Mucosa of descending colon (tissue), 3 donors: ENCODE data around the gene DLG2. TPM values are rescaled to one million over a fixed set of nuclear protein-coding genes. Genes with fewer than 3 reads are reported as not detected.
A peak's percentile ranks its signal among the peaks of the same experiment; 100 is the strongest.

ENCODE experiments used
- ATAC-seq: fragments of 200-7000 bp; cut with Tn5 transposase; one replicate; pipeline ENCODE4 v1.9.1; 2020; ENCODE audit warnings: mild to moderate bottlenecking, moderate library complexity
- DNase-seq, 3 donors: peaks; one replicate each; pipeline ENCODE4 v3.0.0-alpha.2; 2020
- H3K36me3 ChIP-seq: fragments of 200-600 bp; one replicate; pipeline ENCODE4 v1.8.0; 2021; ENCODE audit warnings: low read depth, mild to moderate bottlenecking
- H3K4me1 ChIP-seq: fragments of 200-600 bp; one replicate; pipeline ENCODE4 v1.8.0; 2021; ENCODE audit warnings: low read depth, mild to moderate bottlenecking
- H3K4me3 ChIP-seq: fragments of 200-600 bp; one replicate; pipeline ENCODE4 v1.8.0; 2021; ENCODE audit warnings: mild to moderate bottlenecking
- H3K9me3 ChIP-seq: fragments of 200-600 bp; one replicate; pipeline ENCODE4 v1.8.0; 2021; ENCODE audit warnings: mild to moderate bottlenecking
- intact Hi-C, 2 donors: fragments of 100-400 bp; cut with DNase I in 1 of 2; cut with micrococcal nuclease in 1 of 2; formaldehyde crosslinking; loops; one replicate each; pipeline versions ENCODE4 v1.11.0 to v1.11.1; 2022; cut with DNase I, micrococcal nuclease
- total RNA-seq, 3 donors: library from RNA; stranded (reverse); fragmentation: NEBNext Ultra II Directional in 2 of 3; extraction: Animal tissue kit (Norgen Biotek cat#: 25700) in 2 of 3; gene quantifications; one replicate each; pipeline versions ENCODE4 v1.2.1 to v1.2.4, GENCODE V29; 2021 to 2023
- TF ChIP-seq, protein P1 (sequence below): fragments of 200-600 bp; IDR thresholded peaks from one replicate; pipeline ENCODE4 v1.8.0; 2022; ENCODE audit warnings: antibody characterized with exemption, mild to moderate bottlenecking
- donor health status: DM: no; HTN: no; CAD: no; lungs with moderate emphysema.
- donor health status: DM: no; HTN: no; CAD: no.
- donor health status: DM: no; HTN: yes; CAD: no.

Gene DLG2
- total RNA-seq, 3 donors from 2014 or later = 2.1 to 11.1 (median 2.4) TPM

DNA sequence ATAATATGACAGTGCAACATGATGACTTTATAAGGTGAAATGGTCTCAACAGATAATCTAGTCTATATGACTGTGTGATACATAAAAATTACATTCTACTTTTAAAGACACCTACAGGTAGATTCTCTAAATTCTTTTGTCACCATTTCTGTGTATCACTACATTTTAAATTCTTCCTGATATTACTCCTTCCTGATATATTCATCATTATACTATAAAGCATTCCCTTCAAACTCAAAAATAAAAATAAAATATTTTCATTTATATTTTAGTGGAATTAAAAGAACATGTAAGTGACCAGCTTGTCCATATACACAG lies 1062.3 kb downstream of the DLG2 start:
- no peaks in the 10 kb centered on the region for H3K9me3 ChIP-seq
- no peak overlapping the region for H3K4me3 ChIP-seq
- TF ChIP-seq, protein P1, sequence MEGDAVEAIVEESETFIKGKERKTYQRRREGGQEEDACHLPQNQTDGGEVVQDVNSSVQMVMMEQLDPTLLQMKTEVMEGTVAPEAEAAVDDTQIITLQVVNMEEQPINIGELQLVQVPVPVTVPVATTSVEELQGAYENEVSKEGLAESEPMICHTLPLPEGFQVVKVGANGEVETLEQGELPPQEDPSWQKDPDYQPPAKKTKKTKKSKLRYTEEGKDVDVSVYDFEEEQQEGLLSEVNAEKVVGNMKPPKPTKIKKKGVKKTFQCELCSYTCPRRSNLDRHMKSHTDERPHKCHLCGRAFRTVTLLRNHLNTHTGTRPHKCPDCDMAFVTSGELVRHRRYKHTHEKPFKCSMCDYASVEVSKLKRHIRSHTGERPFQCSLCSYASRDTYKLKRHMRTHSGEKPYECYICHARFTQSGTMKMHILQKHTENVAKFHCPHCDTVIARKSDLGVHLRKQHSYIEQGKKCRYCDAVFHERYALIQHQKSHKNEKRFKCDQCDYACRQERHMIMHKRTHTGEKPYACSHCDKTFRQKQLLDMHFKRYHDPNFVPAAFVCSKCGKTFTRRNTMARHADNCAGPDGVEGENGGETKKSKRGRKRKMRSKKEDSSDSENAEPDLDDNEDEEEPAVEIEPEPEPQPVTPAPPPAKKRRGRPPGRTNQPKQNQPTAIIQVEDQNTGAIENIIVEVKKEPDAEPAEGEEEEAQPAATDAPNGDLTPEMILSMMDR = no peak
- no peaks in the 10 kb centered on the region for H3K36me3 ChIP-seq
- H3K4me1 ChIP-seq = no peaks in the 10 kb centered on the region
- intact Hi-C loops = no loop called here
- no peak for ATAC-seq
- DNase-seq = no peak

DNA sequence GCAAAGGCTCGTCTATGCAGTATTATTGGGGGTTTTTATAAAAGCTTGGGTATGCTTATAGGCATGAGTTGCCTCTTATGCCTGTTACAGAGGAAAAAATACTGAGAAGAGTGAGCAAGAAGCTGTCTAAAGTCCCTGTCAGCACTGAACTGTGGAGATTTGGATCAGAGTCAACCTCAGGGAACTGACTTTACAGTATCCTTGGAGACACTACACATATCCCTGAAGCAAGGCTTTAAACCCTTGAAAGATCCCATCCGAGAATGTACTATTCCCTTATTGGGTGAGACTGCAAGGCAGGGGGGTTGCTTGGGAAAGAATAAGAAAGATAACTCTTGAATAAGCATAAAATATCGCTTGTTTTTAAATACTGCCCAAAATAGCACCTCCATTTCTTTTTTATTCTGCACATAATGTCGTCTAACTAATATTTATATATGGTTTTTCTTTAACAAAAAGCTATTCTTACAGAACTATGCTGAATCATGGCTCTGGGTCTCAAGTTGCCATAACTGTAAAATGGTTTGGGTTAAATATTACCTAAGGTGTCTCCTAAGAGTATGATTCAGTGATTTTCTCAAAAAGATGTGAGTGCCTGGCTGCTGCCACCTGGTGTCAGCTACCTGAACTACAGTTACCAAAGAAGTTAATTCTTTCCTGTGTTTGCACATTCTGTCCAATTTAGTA lies 1062.8 kb downstream of the DLG2 start:
- intact Hi-C loops = no loop called here
- no peaks in the 10 kb centered on the region for H3K36me3 ChIP-seq
- DNase-seq = peak in 2 of 3 donors; percentile 39 to 69

DNA sequence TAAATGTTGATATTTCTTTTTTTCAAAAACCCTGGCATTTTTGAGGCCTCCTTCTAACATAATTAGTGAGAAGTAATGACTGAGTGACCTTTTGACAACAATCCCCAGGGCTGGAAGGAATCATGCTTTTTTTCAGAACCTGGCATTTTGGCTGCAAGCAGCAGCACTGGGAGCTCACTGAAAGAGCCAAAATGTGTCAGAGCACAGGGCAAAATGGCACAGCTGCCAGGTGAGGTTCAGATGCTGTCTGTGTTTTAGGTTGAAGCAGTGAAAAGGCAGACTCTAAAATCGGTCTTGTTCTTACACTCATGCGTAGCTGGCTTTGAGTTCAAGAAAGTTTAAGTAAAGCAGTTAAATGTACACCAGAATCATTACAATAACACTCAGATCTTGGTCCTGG lies 1063.8 kb downstream of the DLG2 start:
- intact Hi-C loops = no loop called here
- no peaks in the 10 kb centered on the region for H3K4me1 ChIP-seq
- no peaks in the 10 kb centered on the region for H3K9me3 ChIP-seq
- TF ChIP-seq, protein P1 = no peak
- H3K4me3 ChIP-seq = no peak overlapping the region
- H3K36me3 ChIP-seq = no peaks in the 10 kb centered on the region
- DNase-seq = no peak
- ATAC-seq = no peak

More for the DNA sequence above, 1062.8 kb downstream of the DLG2 start:
- ATAC-seq = peak; percentile 94
- Histone ChIP-seq H3K4me1 (no peaks in the 10 kb centered on the region), H3K9me3 (no peaks in the 10 kb centered on the region), H3K4me3 (no peak overlapping the region)
- TF ChIP-seq, protein P1 = peak; percentile 58

DNA sequence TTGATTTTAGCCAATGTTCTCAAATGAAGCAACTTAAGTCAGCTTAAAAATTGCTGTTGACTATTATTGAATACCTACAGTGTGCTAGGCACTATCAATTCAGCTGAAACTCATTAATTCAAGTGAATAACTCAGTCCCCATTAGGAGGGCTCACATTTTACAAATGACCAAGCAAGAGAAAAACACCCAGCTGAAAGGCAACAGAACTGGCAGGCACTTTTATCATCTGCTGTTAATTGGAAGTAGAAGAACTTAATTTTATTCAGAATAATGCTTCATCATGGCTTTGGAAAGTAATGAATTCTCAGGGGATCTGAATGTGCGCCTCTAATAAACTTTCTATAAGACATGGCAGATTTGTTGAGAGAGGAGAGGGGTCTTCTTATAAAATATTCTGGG lies 1066.9 kb downstream of the DLG2 start:
- no peak overlapping the region for H3K4me3 ChIP-seq
- H3K4me1 ChIP-seq = no peaks in the 10 kb centered on the region
- TF ChIP-seq, protein P1 = no peak
- DNase-seq (no peak), ATAC-seq (no peak)
- H3K9me3 ChIP-seq = no peaks in the 10 kb centered on the region
- H3K36me3 ChIP-seq = no peaks in the 10 kb centered on the region
- intact Hi-C loops = no loop called here

DNA sequence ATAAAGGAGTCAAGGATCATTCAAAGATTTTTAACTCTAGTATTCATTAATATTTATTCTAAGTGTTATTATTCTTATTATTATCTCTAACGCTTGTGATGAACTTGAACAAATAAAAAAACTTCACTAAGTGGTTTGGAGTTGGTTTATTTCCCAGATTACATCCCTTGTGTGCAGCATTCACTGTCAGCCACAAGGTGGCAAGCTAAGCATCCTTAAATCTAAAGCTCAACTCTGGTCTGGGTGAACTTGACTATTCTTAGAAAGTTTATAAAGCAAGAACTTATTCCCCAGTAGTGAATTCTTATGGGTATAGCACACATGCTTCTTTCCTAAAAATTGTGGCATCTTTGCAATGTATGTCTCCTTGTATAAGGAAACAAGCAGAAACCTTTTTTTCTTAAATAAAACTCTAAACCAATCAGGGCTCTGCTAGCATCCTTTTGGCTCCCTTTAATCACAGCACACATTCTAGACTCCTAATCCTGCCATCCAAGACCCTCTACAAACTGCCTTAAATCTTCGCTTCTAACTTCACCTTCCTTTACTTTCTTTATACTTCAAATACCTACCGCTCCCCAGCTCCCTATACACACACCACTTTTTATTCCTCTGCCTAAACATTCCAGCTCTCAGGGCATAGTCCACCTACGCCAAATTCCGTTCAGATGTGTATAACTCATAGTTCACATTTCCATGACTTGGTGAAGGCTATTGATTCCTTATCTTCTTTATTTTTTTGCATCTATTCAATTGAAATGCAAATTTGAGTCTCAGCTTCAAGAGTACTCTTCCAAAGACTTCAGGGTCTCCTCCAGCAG lies 1068.8 kb downstream of the DLG2 start:
- Histone ChIP-seq H3K4me1 (no peaks in the 10 kb centered on the region), H3K36me3 (no peaks in the 10 kb centered on the region), H3K4me3 (no peak overlapping the region), H3K9me3 (no peaks in the 10 kb centered on the region)
- TF ChIP-seq, protein P1 = peak; percentile 55
- ATAC-seq = peak; percentile 76
- DNase-seq = peak in 2 of 3 donors; percentile 27 to 58
- intact Hi-C loops = no loop called here
